Loucy (cell line): ENCODE results near the gene CHCHD6.

Source experiments
- H2AFZ ChIP-seq: fragments of 200-600 bp; sonication (generic); 2 replicates; pipeline ENCODE4 v1.6.0; 2016; ENCODE audit warnings: antibody characterized with exemption, mild to moderate bottlenecking, low read length, moderate library complexity
- H3F3A ChIP-seq: fragments of 200-600 bp; 2 replicates; pipeline ENCODE4 v1.6.0; 2016; ENCODE audit warnings: antibody characterized with exemption, low read depth, mild to moderate bottlenecking
- H3K27me3 ChIP-seq: fragments of 200-600 bp; sonication (generic); 2 replicates; pipeline ENCODE4 v1.6.1; 2014; ENCODE audit warnings: low read length, mild to moderate bottlenecking; ENCODE audit not compliant: insufficient read depth, poor library complexity, severe bottlenecking
- H3K36me3 ChIP-seq: fragments of 200-600 bp; sonication (generic); 2 replicates; pipeline ENCODE4 v1.6.1; 2016; ENCODE audit warnings: low read length; ENCODE audit not compliant: insufficient read depth
- H3K4me1 ChIP-seq: fragments of 200-600 bp; sonication (generic); 2 replicates; pipeline ENCODE4 v1.5.1; 2014; ENCODE audit warnings: low read length, mild to moderate bottlenecking; ENCODE audit not compliant: insufficient read depth, poor library complexity, severe bottlenecking
- H3K4me2 ChIP-seq: fragments of 200-600 bp; sonication (generic); 2 replicates; pipeline ENCODE4 v1.6.0; 2014; ENCODE audit warnings: antibody characterized with exemption, low read length, low read depth, mild to moderate bottlenecking; ENCODE audit not compliant: poor library complexity, severe bottlenecking
- H3K4me3 ChIP-seq: fragments of 200-600 bp; sonication (generic); 2 replicates; pipeline ENCODE4 v1.5.1; 2014; ENCODE audit warnings: low read length, mild to moderate bottlenecking, mixed read lengths; ENCODE audit not compliant: poor library complexity, severe bottlenecking
- H3K79me2 ChIP-seq: fragments of 200-600 bp; sonication (generic); 2 replicates; pipeline ENCODE4 v1.6.1; 2014; ENCODE audit warnings: low read length; ENCODE audit not compliant: insufficient read depth
- H3K9ac ChIP-seq: fragments of 200-600 bp; sonication (generic); 2 replicates; pipeline ENCODE4 v1.6.0; 2014; ENCODE audit warnings: mild to moderate bottlenecking, low read depth, low read length, moderate library complexity; ENCODE audit not compliant: poor library complexity, severe bottlenecking
- H3K9me2 ChIP-seq: fragments of 200-600 bp; sonication (generic); replicated peaks from 2 replicates; pipeline ENCODE4 v1.6.1; 2016; ENCODE audit warnings: low read depth, low read length, mixed read lengths
- H3K9me3 ChIP-seq: fragments of 200-600 bp; sonication (generic); 2 replicates; pipeline ENCODE4 v1.6.1; 2014; ENCODE audit warnings: mild to moderate bottlenecking, antibody characterized with exemption, low read length, low read depth; ENCODE audit not compliant: insufficient read depth
- H4K20me1 ChIP-seq: fragments of 200-600 bp; sonication (generic); 2 replicates; pipeline ENCODE4 v1.6.0; 2014; ENCODE audit warnings: antibody characterized with exemption, low read length, mild to moderate bottlenecking; ENCODE audit not compliant: insufficient read depth, poor library complexity, severe bottlenecking
- EZH2phosphoT487 ChIP-seq: fragments of 200-600 bp; IDR thresholded peaks from 2 replicates; pipeline ENCODE4 v1.6.1; 2018; ENCODE audit warnings: antibody characterized with exemption, mild to moderate bottlenecking, moderate library complexity, borderline replicate concordance
- TF ChIP-seq, protein P1 (sequence below): fragments of 200-600 bp; sonication (generic); conservative IDR thresholded peaks from 2 replicates; pipeline ENCODE4 v1.5.1; 2014; ENCODE audit warnings: mild to moderate bottlenecking, antibody characterized with exemption, low read length

The CHCHD6 gene

DNA sequence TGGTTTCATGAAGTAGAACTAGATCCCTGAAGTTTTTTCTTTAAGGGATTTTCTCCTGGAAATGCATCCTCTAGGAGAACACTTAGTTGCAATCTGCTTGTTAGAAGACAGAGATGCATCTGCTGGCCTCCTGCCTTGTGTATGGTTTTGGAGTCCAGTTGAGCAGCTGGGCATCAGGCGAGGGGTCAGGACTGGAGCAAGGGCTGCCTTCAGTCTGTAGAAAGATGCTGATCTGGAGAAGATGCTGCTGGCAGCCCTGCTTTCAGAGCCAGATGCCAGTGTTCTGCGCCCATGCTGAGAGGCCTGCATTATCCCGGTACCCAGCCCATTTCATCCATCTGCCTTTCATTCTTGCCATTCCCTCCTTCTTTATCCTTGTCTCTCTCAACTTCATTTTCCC is 77.4 kb downstream of the CHCHD6 start:
- H3K79me2 ChIP-seq, result no peaks in the 10 kb centered on the region
- H3K36me3 ChIP-seq, result no peaks in the 10 kb centered on the region
- no peaks in the 10 kb centered on the region for H3K27me3 ChIP-seq
- no peaks in the 10 kb centered on the region for H3K9me3 ChIP-seq
- no peak overlapping the region for H3K4me3 ChIP-seq
- no peaks in the 10 kb centered on the region for H3K4me1 ChIP-seq
- no peak overlapping the region for H3K4me2 ChIP-seq
- H3K9me2 ChIP-seq, result no peaks in the 10 kb centered on the region
- TF ChIP-seq, protein P1, sequence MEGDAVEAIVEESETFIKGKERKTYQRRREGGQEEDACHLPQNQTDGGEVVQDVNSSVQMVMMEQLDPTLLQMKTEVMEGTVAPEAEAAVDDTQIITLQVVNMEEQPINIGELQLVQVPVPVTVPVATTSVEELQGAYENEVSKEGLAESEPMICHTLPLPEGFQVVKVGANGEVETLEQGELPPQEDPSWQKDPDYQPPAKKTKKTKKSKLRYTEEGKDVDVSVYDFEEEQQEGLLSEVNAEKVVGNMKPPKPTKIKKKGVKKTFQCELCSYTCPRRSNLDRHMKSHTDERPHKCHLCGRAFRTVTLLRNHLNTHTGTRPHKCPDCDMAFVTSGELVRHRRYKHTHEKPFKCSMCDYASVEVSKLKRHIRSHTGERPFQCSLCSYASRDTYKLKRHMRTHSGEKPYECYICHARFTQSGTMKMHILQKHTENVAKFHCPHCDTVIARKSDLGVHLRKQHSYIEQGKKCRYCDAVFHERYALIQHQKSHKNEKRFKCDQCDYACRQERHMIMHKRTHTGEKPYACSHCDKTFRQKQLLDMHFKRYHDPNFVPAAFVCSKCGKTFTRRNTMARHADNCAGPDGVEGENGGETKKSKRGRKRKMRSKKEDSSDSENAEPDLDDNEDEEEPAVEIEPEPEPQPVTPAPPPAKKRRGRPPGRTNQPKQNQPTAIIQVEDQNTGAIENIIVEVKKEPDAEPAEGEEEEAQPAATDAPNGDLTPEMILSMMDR, result no peak
- TF ChIP-seq EZH2phosphoT487, result no peak
- H2AFZ ChIP-seq, result no peak overlapping the region
- H4K20me1 ChIP-seq, result no peaks in the 10 kb centered on the region
- no peaks in the 10 kb centered on the region for H3F3A ChIP-seq
- H3K9ac ChIP-seq, result no peak overlapping the region

DNA sequence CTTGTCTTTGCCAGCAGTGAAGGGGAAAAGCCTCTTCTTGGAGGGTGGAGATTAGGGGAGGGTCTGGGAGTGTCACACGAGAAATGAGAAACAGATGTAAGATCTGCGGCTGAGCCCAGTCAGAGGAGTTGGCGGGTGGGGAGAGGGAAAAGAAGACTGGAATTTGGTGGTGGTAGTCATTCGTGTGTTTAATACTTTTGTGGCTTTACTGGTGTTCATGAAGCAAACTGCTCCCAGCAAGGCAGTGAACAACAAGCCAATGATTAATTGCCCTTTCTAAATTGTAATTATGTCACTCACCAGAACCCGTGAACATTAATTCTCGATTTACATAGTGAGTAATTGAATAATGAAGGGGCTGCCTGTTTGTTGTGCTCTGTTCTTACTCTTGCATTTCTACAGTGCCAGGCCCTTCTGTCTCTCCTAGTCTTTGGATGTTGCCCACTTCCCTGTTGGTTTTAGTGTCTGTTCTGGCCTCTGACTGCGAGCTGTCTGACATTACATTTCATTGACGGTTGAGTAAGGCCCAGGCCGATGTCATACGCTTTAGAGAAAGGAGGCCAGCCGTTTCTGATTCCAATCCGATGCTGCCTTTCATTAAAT is 78.0 kb downstream of the CHCHD6 start:
- Histone ChIP-seq H3K27me3 (no peaks in the 10 kb centered on the region), H3K36me3 (no peaks in the 10 kb centered on the region), H3K9me3 (no peaks in the 10 kb centered on the region), H3K9ac (no peak overlapping the region), H3K9me2 (no peaks in the 10 kb centered on the region), H2AFZ (no peak overlapping the region), H4K20me1 (no peaks in the 10 kb centered on the region), H3K4me2 (no peak overlapping the region), H3F3A (no peaks in the 10 kb centered on the region), H3K4me3 (no peak overlapping the region), H3K4me1 (no peaks in the 10 kb centered on the region), H3K79me2 (no peaks in the 10 kb centered on the region)
- TF ChIP-seq, protein P1, result no peak
- TF ChIP-seq EZH2phosphoT487, result no peak

DNA sequence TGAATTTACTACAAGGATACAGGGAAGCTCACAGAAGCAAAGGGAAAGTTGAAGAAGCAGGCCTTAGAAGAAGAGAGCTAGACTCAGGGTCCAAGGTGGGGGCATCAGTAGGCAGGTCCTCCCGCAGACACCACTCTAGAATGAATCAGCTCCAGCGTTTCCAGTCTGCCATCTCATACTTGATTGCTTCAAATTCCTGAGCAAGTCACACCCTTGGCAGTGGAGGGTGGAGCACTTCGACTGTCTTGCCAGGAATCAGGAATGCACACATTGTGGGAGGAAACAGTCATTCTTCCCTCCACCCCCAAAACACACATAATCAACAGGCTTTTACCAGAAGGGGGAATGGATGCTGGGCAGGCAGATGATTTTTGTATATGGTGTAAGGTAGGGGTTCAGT is 78.5 kb downstream of the CHCHD6 start:
- H3K79me2 ChIP-seq, result no peaks in the 10 kb centered on the region
- H4K20me1 ChIP-seq, result no peaks in the 10 kb centered on the region
- H3K36me3 ChIP-seq, result no peaks in the 10 kb centered on the region
- no peaks in the 10 kb centered on the region for H3K4me1 ChIP-seq
- no peak for TF ChIP-seq EZH2phosphoT487
- TF ChIP-seq, protein P1, result no peak
- H3K4me3 ChIP-seq, result no peak overlapping the region
- no peak overlapping the region for H2AFZ ChIP-seq
- no peaks in the 10 kb centered on the region for H3K9me2 ChIP-seq
- no peak overlapping the region for H3K4me2 ChIP-seq
- no peak overlapping the region for H3K9ac ChIP-seq
- no peaks in the 10 kb centered on the region for H3K9me3 ChIP-seq
- no peaks in the 10 kb centered on the region for H3F3A ChIP-seq
- no peaks in the 10 kb centered on the region for H3K27me3 ChIP-seq
